ENCODE measurements around the gene FKBP10.

- TF ChIP-seq, protein P1, sequence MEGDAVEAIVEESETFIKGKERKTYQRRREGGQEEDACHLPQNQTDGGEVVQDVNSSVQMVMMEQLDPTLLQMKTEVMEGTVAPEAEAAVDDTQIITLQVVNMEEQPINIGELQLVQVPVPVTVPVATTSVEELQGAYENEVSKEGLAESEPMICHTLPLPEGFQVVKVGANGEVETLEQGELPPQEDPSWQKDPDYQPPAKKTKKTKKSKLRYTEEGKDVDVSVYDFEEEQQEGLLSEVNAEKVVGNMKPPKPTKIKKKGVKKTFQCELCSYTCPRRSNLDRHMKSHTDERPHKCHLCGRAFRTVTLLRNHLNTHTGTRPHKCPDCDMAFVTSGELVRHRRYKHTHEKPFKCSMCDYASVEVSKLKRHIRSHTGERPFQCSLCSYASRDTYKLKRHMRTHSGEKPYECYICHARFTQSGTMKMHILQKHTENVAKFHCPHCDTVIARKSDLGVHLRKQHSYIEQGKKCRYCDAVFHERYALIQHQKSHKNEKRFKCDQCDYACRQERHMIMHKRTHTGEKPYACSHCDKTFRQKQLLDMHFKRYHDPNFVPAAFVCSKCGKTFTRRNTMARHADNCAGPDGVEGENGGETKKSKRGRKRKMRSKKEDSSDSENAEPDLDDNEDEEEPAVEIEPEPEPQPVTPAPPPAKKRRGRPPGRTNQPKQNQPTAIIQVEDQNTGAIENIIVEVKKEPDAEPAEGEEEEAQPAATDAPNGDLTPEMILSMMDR (conservative IDR thresholded peaks at IDR 0.05; ENCODE audit: low read depth, low read length) = no peak
- TF ChIP-seq EZH2 (IDR thresholded peaks at IDR 0.05; ENCODE audit: borderline replicate concordance, low read depth, low read length, poor library complexity, severe bottlenecking) = no peak
Measured at GRCh38 chr17:41793784-41794539, 18.8 kb upstream of the FKBP10 start.

All from A673 (cell line).